Stimulated activated CD4-positive, alpha-beta T cell treated with anti-CD3 and anti-CD28 coated beads, Interleukin-1b, Interleukin-23, amount 100 ng/mL, for 24 hours (primary cell): ENCODE measurements around the gene SLC30A2.

Experiments
- DNase-seq, 4 experiments: peaks; one replicate each; pipeline ENCODE4 v3.0.0-alpha.2; 2020; ENCODE audit warnings: low read depth in 4 of 4, low spot score in 1 of 4

SLC30A2 gene

GRCh38 chr1:25997828-25998761 lies 47.8 kb downstream of the SLC30A2 start, which contains the start of gene PAFAH2:
Gene PAFAH2, minus strand, starts transcription at chr1:25998063. Its CDS starts 7,247 bp downstream, at chr1:25990816.
- DNase-seq, result peak; percentile 82 to 94 (median 93)

GRCh38 chr1:25996966-25997827 lies 48.7 kb downstream of the SLC30A2 start:
- DNase-seq, result no peak

GRCh38 chr1:25994402-25995150 lies 51.3 kb downstream of the SLC30A2 start:
- DNase-seq, result no peak

DNA sequence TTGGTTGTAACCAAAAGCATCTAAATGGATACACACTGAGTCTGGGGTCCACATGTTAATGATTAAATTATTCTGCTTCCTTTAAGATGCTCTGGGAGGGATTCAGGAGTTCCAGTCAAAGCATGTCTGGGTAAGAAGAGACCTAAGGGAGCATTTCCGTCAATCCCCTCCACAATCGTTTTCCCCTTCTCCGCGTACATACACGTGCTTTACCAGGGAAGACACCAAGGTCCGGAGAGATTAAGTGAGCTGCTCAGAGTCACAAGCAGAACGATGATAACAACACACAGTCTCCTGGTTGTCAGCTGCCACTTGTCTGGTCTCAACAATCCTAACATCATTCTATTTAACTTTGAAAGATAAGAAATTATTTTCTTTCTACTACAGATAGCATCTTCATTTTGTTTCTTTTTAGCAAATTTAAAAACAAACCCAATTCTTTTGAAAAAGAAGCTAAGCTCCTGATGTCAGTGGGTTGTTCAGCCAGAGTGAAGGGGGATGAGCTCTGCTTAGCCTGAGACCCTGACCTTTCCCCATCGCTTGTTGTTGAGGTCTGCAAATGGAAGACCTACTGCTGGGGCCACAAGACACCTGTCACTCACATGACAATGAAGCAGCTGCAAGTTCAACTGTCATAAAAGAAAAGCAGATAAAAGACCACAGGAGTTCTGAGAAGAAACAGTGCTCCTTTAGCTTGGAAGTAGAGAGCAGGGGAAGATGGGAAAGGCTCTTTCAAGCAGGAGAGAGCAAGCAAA lies 52.5 kb downstream of the SLC30A2 start:
- DNase-seq, result no peak

- no peak for DNase-seq
Observed at GRCh38 chr1:25992689-25993171, 53.2 kb downstream of the SLC30A2 start.

DNA sequence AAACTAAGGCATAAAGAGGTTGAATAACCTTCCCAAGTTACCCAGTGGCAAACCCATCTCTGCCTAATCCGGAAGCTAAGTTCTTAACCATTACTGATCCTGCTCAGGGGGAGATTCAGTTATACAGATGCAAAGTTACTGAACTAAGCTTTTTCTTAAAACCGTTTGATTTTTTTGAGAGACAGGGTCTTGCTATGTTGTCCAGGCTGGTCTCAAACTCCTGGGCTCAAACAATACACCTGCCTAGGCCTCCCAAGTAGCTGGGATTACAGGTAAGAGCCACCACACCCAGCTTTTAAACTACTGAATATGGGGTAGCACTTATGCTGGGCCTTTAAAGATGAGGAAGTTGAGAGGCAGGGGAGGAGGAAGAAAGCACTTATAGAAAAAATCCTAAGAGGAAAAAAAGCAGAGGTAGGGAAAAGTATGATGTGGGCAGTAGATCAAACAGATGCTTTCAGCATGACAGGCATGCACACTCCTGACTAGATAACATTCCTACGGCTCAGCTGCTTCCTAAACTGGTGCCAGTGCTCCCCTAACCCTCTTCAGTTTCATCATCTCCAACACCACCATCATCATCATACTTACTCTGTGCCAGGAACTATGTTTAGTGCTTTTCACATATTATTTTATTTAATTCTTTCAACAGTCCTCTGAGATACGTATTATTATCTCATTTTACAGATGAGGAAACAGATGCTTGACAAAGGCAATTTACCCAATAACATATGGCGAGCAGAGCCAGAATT lies 53.8 kb downstream of the SLC30A2 start:
- DNase-seq, result no peak

- DNase-seq, result no peak
Observed at GRCh38 chr1:25990702-25991395, 55.1 kb downstream of the SLC30A2 start.

DNA sequence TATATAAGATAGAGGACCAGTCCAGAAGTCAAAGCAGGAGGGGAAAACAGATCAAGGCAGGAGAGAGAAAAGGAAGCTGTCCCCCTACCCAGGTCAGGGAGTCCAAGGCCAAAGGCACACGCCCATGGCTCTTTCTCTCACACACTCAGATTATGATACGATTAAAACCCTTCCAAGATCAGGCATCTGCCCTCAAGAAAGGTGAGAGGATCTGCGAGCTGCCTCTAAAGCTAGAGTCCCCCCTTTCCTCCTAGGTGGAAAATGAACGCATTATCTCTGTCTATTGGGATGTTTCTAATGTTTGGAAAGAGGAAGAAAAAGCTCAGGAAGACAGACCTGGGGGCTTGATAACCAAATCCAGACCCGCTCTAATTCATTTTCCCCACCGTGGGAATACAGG lies 55.7 kb downstream of the SLC30A2 start:
- DNase-seq, result no peak

GRCh38 chr1:25989440-25990234 lies 56.3 kb downstream of the SLC30A2 start:
- DNase-seq, result no peak

GRCh38 chr1:25987951-25988350 lies 58.0 kb downstream of the SLC30A2 start:
- DNase-seq, result no peak
